ENCODE results near the gene NSF.

Gene NSF

GRCh38 chr17:46803544-46803943 is 213.1 kb downstream of the NSF start:
- H3K27ac ChIP-seq: no peak overlapping the region
- TF ChIP-seq ZFX (IDR thresholded peaks at IDR 0.05; ENCODE audit: borderline replicate concordance): no peak
- no peak for TF ChIP-seq CTCF (IDR thresholded peaks at IDR 0.05)

- no peak for TF ChIP-seq ZFX (IDR thresholded peaks at IDR 0.05; ENCODE audit: borderline replicate concordance)
Measured at GRCh38 chr17:46805771-46806170, 215.3 kb downstream of the NSF start.

More at GRCh38 chr17:46805771-46806170, 215.3 kb downstream of the NSF start:
- no peak overlapping the region for H3K27ac ChIP-seq
